Aorta (tissue), 5 donors: ENCODE measurements around the gene BPTF. TPM values are rescaled to one million over a fixed set of nuclear protein-coding genes. Genes with fewer than 3 reads are reported as not detected.

Experiments used
- ATAC-seq: fragments of 200-7000 bp; cut with Tn5 transposase; one replicate; pipeline ENCODE4 v1.9.1; 2022; ENCODE audit warnings: moderate library complexity; ENCODE audit not compliant: low FRiP score
- DNase-seq, 2 donors: peaks; one replicate each; pipeline ENCODE4 v3.0.0-alpha.2; 2020
- H3K27ac ChIP-seq, 2 donors: one replicate each; pipeline ENCODE4 v1.5.1; 2013; ENCODE audit warnings: low read length in 2 of 2, mild to moderate bottlenecking in 2 of 2, moderate library complexity in 2 of 2, control low read depth in 1 of 2, inconsistent platforms in 1 of 2, low read depth in 1 of 2
- H3K27me3 ChIP-seq, 2 donors: one replicate each; pipeline ENCODE4 v1.6.1; 2013; ENCODE audit warnings: control low read depth in 1 of 2, low read length in 1 of 2, mild to moderate bottlenecking in 1 of 2, moderate library complexity in 1 of 2; ENCODE audit not compliant: insufficient read depth in 2 of 2, control insufficient read depth in 1 of 2
- H3K36me3 ChIP-seq, 2 donors: one replicate each; pipeline ENCODE4 v1.6.1; 2013; ENCODE audit warnings: control low read depth in 1 of 2, low read length in 1 of 2, mild to moderate bottlenecking in 1 of 2; ENCODE audit not compliant: insufficient read depth in 2 of 2, control insufficient read depth in 1 of 2
- H3K4me1 ChIP-seq, 2 donors: one replicate each; pipeline ENCODE4 v1.6.1; 2013; ENCODE audit warnings: low read length in 2 of 2, control low read depth in 1 of 2, mild to moderate bottlenecking in 1 of 2, moderate library complexity in 1 of 2; ENCODE audit not compliant: insufficient read depth in 2 of 2, control insufficient read depth in 1 of 2
- H3K4me3 ChIP-seq, 2 donors: one replicate each; pipeline ENCODE4 v1.5.1; 2013; ENCODE audit warnings: low read length in 2 of 2, control low read depth in 1 of 2, mild to moderate bottlenecking in 1 of 2
- H3K9me3 ChIP-seq: one replicate; pipeline ENCODE4 v1.6.1; 2013; ENCODE audit warnings: mild to moderate bottlenecking, low read length; ENCODE audit not compliant: control insufficient read depth
- WGBS, 2 donors: extraction: QIAGEN DNeasy Blood & Tissue Kit; methylation state at CpG; one replicate each; pipeline ENCODE4 v1.1.7; 2013; 5-methylcytosine and 5-hydroxymethylcytosine counted together
- intact Hi-C, 2 donors: fragments of 100-400 bp; cut with DNase I; formaldehyde crosslinking; loops; one replicate each; pipeline versions ENCODE4 v1.14.2 to v1.15.0; 2022
- long read RNA-seq, 2 donors: library from polyadenylated mRNA; unstranded; transcript quantifications; one replicate each; pipeline ENCODE4 v2.0.0, GENCODE V29; 2020 to 2021
- polyA plus RNA-seq, 2 donors: library from polyadenylated mRNA; stranded (reverse); fragments of 200-250 nt; gene quantifications; one replicate each; pipeline ENCODE4 v1.2.3, GENCODE V29; 2013
- total RNA-seq, 2 donors: library from RNA; stranded (reverse); fragmentation: NEBNext Ultra II Directional; extraction: Animal tissue kit (Norgen Biotek cat#: 25700); gene quantifications; one replicate each; pipeline ENCODE4 v1.2.1, GENCODE V29; 2021
- donor health status: healthy with polysubstance abuse.
- donor health status: Bipolar disorder and iron deficiency.
- donor health status: DM: no; HTN: no; CAD: no.
- donor health status: DM: no; HTN: no; CAD: no.
- donor health status: DM: yes; HTN: yes; CAD: no.

The BPTF gene
- total RNA-seq (100 to 1,000 TPM in 1 of 2 donors, 10 to 100 TPM in 1; 82.3 to 121 TPM), polyA plus RNA-seq (10 to 100 TPM; 17.8 to 26.0 TPM)
- long read RNA-seq, donor 1, partial matches to known transcripts = 18 of 32 reads
- long read RNA-seq, donor 1, other reads (novel, unspliced or antisense) = 13 of 32 reads
- long read RNA-seq, donor 2, partial matches to known transcripts = 19 of 31 reads
- long read RNA-seq, donor 2, other reads (novel, unspliced or antisense) = 11 of 31 reads

- Histone ChIP-seq H3K4me1 (peaks cover 0 to 3% of the 10 kb centered on the region in 2 donors), H3K27me3 (no peaks in the 10 kb centered on the region), H3K27ac (peak within 1 kb of the TSS; percentile 69 to 72), H3K9me3 (no peaks in the 10 kb centered on the region), H3K36me3 (no peaks in the 10 kb centered on the region), H3K4me3 (peak within 1 kb of the TSS; percentile 49 to 82)
- intact Hi-C loops = loop anchor here in 1 of 2 donors (5.0 kb wide), 1 partner anchor 108 kb away; the partner anchor contains the start of gene NOL11
- 1% methylated on average over 49 to 88 of the region's 88 CpGs for WGBS, 2 donors
- peak; percentile 98 for ATAC-seq
- peak; percentile 95 to 98 for DNase-seq
Measured at GRCh38 chr17:67824735-67825626, at the start of gene BPTF. TSS of gene BPTF (plus strand) at chr17:67825503. CDS start at chr17:67825725, 222 bp downstream.

- DNase-seq (no peak), ATAC-seq (peak; percentile 68)
- intact Hi-C loops = no loop called here
- H3K4me1 ChIP-seq = no peaks in the 10 kb centered on the region
- H3K27ac ChIP-seq = no peak overlapping the region
- H3K27me3 ChIP-seq = no peaks in the 10 kb centered on the region
- 16 to 19% methylated on average over 13 of the region's 13 CpGs for WGBS, 2 donors
- H3K9me3 ChIP-seq = no peaks in the 10 kb centered on the region
- H3K4me3 ChIP-seq = no peak overlapping the region
- H3K36me3 ChIP-seq = no peaks in the 10 kb centered on the region
Measured at GRCh38 chr17:67779098-67779672, 46.1 kb upstream of the BPTF start.

GRCh38 chr17:67784364-67785121, 40.8 kb upstream of the BPTF start:
- no peaks in the 10 kb centered on the region for H3K27me3 ChIP-seq
- no peaks in the 10 kb centered on the region for H3K36me3 ChIP-seq
- no peak overlapping the region for H3K4me3 ChIP-seq
- H3K9me3 ChIP-seq = no peaks in the 10 kb centered on the region
- DNase-seq (no peak), ATAC-seq (no peak)
- no peak overlapping the region for H3K27ac ChIP-seq
- intact Hi-C loops = no loop called here
- H3K4me1 ChIP-seq = no peaks in the 10 kb centered on the region
- 83% methylated on average over 10 of the region's 10 CpGs for WGBS, 2 donors

- no peaks in the 10 kb centered on the region for H3K4me1 ChIP-seq
- no peak overlapping the region for H3K4me3 ChIP-seq
- 95 to 96% methylated on average over 3 of the region's 3 CpGs for WGBS, 2 donors
- ATAC-seq = no peak
- no peaks in the 10 kb centered on the region for H3K36me3 ChIP-seq
- H3K27ac ChIP-seq = no peak overlapping the region
- H3K27me3 ChIP-seq = no peaks in the 10 kb centered on the region
- intact Hi-C loops = no loop called here
- no peak for DNase-seq
- no peaks in the 10 kb centered on the region for H3K9me3 ChIP-seq
Measured at GRCh38 chr17:67785122-67785477, 40.2 kb upstream of the BPTF start.

GRCh38 chr17:67785504-67785903, 39.8 kb upstream of the BPTF start:
- ATAC-seq = no peak
- no peak overlapping the region for H3K4me3 ChIP-seq
- no peaks in the 10 kb centered on the region for H3K36me3 ChIP-seq
- no peaks in the 10 kb centered on the region for H3K9me3 ChIP-seq
- no peaks in the 10 kb centered on the region for H3K27me3 ChIP-seq
- intact Hi-C loops = no loop called here
- H3K4me1 ChIP-seq = no peaks in the 10 kb centered on the region
- H3K27ac ChIP-seq = no peak overlapping the region
- no peak for DNase-seq
- 91 to 94% methylated on average over 5 of the region's 5 CpGs for WGBS, 2 donors

- H3K4me1 ChIP-seq = no peaks in the 10 kb centered on the region
- H3K9me3 ChIP-seq = no peaks in the 10 kb centered on the region
- peak; percentile 71 for ATAC-seq
- 43 to 53% methylated on average over 7 of the region's 7 CpGs for WGBS, 2 donors
- H3K36me3 ChIP-seq = no peaks in the 10 kb centered on the region
- no peak overlapping the region for H3K27ac ChIP-seq
- DNase-seq = peak; percentile 79 to 85
- no peak overlapping the region for H3K4me3 ChIP-seq
- intact Hi-C loops = no loop called here
- H3K27me3 ChIP-seq = no peaks in the 10 kb centered on the region
Measured at GRCh38 chr17:67800495-67800928, 24.8 kb upstream of the BPTF start.

- no peak overlapping the region for H3K4me3 ChIP-seq
- ATAC-seq (no peak), DNase-seq (no peak)
- H3K4me1 ChIP-seq = no peaks in the 10 kb centered on the region
- no peaks in the 10 kb centered on the region for H3K27me3 ChIP-seq
- H3K9me3 ChIP-seq = no peaks in the 10 kb centered on the region
- intact Hi-C loops = no loop called here
- no peak overlapping the region for H3K27ac ChIP-seq
- no peaks in the 10 kb centered on the region for H3K36me3 ChIP-seq
- WGBS, 2 donors = 96% methylated on average over 11 of the region's 11 CpGs
Measured at GRCh38 chr17:67801626-67802175, 23.6 kb upstream of the BPTF start.

GRCh38 chr17:67810464-67810863, 14.8 kb upstream of the BPTF start:
- ATAC-seq (no peak), DNase-seq (no peak)
- Histone ChIP-seq H3K36me3 (no peaks in the 10 kb centered on the region), H3K27me3 (no peaks in the 10 kb centered on the region), H3K9me3 (no peaks in the 10 kb centered on the region), H3K27ac (no peak overlapping the region), H3K4me1 (no peaks in the 10 kb centered on the region), H3K4me3 (no peak overlapping the region)
- intact Hi-C loops = no loop called here
- WGBS, 2 donors = 86 to 90% methylated on average over 1 of the region's 1 CpG
